Mammary epithelial cell (primary cell): Measurements from ENCODE around the gene AHSA1.
"Not testable (repeated sequence)": the region's sequence is repeated elsewhere in the genome, so short reads cannot be mapped to it uniquely, and the experiment has no call there.

Source experiments
- EZH2 ChIP-seq: IDR thresholded peaks from 2 replicates; pipeline ENCODE4 v1.6.1; 2012; ENCODE audit warnings: low read length, inconsistent platforms, borderline replicate concordance
- TF ChIP-seq, protein P1 (sequence below), 2 donors: IDR thresholded peaks in 1 of 2; conservative IDR thresholded peaks in 1 of 2; 2 replicates each; pipeline ENCODE4 v1.5.1; 2011 to 2012; ENCODE audit warnings: inconsistent platforms in 2 of 2, low read length in 2 of 2, mild to moderate bottlenecking in 2 of 2, control low read depth in 1 of 2, low read depth in 1 of 2; ENCODE audit not compliant: insufficient read depth in 1 of 2; ENCODE audit errors: extremely low read depth in 1 of 2

DNA sequence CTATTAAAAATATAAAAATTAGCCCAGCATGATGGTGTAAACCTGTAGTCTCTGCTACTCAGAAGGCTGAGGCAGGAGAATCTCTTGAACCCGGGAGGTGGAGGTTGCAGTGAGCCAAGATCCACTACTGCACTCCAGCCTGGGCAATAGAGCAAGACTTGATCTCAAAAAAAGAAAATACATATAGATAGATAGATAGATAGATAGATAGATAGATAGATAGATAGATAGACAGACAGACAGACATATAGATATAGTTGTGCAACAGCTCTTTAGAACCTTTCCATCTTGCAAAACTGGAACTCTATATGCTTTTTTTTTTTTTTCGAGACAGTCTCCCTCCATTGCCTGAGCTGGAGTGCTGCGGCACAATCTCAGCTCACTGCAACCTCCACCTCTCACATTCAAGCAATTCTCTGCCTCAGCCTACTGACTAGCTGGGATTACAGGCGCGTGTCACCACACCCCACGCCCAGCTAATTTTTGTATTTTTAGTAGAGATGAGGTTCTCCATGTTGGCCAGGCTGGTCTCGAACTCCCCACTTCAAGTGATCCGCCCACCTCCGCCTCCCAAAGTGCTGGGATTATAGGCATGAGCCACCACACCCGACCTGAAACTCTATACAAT lies 42.4 kb upstream of the AHSA1 start:
- TF ChIP-seq, protein P1, sequence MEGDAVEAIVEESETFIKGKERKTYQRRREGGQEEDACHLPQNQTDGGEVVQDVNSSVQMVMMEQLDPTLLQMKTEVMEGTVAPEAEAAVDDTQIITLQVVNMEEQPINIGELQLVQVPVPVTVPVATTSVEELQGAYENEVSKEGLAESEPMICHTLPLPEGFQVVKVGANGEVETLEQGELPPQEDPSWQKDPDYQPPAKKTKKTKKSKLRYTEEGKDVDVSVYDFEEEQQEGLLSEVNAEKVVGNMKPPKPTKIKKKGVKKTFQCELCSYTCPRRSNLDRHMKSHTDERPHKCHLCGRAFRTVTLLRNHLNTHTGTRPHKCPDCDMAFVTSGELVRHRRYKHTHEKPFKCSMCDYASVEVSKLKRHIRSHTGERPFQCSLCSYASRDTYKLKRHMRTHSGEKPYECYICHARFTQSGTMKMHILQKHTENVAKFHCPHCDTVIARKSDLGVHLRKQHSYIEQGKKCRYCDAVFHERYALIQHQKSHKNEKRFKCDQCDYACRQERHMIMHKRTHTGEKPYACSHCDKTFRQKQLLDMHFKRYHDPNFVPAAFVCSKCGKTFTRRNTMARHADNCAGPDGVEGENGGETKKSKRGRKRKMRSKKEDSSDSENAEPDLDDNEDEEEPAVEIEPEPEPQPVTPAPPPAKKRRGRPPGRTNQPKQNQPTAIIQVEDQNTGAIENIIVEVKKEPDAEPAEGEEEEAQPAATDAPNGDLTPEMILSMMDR (conservative IDR thresholded peaks at IDR 0.05 in 1 of 2, IDR thresholded peaks at IDR 0.05 in 1 of 2; ENCODE audit: extremely low read depth in 1 of 2, insufficient read depth in 1 of 2, low read depth in 1 of 2, low read length in 2 of 2) = not testable (repeated sequence)
- not testable (repeated sequence) for TF ChIP-seq EZH2
